NB4 (cell line): ENCODE results near the gene LILRA5.
"Not testable (repeated sequence)": the region's sequence is repeated elsewhere in the genome, so short reads cannot be mapped to it uniquely, and the experiment has no call there.

Source experiments
- DNase-seq: peaks from one replicate; pipeline ENCODE4 v3.0.0; 2010; ENCODE audit warnings: low read depth
- H3K4me3 ChIP-seq: one replicate; pipeline ENCODE4 v1.5.1; 2011; ENCODE audit warnings: mild to moderate bottlenecking, low read depth, low read length, moderate library complexity
- CTCF ChIP-seq: IDR thresholded peaks from one replicate; pipeline ENCODE4 v1.5.1; 2012; ENCODE audit warnings: low read depth, low read length
- MAX ChIP-seq: IDR thresholded peaks from 2 replicates; pipeline ENCODE4 v1.6.1; 2011; ENCODE audit warnings: low read depth, low read length
- MYC ChIP-seq: IDR thresholded peaks from 2 replicates; pipeline ENCODE4 v1.6.1; 2011; ENCODE audit warnings: low read depth, low read length
- POLR2A ChIP-seq: IDR thresholded peaks from 2 replicates; pipeline ENCODE4 v1.6.1; 2011; ENCODE audit warnings: mild to moderate bottlenecking; ENCODE audit not compliant: insufficient read length; ENCODE audit errors: extremely low read depth

Gene LILRA5

GRCh38 chr19:54294539-54294938 is 18.4 kb downstream of the LILRA5 start:
- TF ChIP-seq MYC (no peak), CTCF (no peak), MAX (no peak), POLR2A (no peak)
- H3K4me3 ChIP-seq, result no peak overlapping the region
- DNase-seq, result no peak

- not testable (repeated sequence) for H3K4me3 ChIP-seq, DNase-seq
Measured at GRCh38 chr19:54289160-54289559, 23.8 kb downstream of the LILRA5 start.

GRCh38 chr19:54287456-54287855 is 25.5 kb downstream of the LILRA5 start:
- DNase-seq, result no peak
- TF ChIP-seq MYC, result no peak
- no peak for TF ChIP-seq POLR2A
- no peak for TF ChIP-seq CTCF
- TF ChIP-seq MAX, result no peak

GRCh38 chr19:54286283-54286682 is 26.7 kb downstream of the LILRA5 start:
- not testable (repeated sequence) for H3K4me3 ChIP-seq, DNase-seq

More at GRCh38 chr19:54287456-54287855, 25.5 kb downstream of the LILRA5 start:
- H3K4me3 ChIP-seq, result no peak overlapping the region

GRCh38 chr19:54285427-54286056 is 27.4 kb downstream of the LILRA5 start:
- not testable (repeated sequence) for DNase-seq, H3K4me3 ChIP-seq

- no peak overlapping the region for H3K4me3 ChIP-seq
- no peak for TF ChIP-seq POLR2A
- no peak for TF ChIP-seq MYC
- DNase-seq, result peak; percentile 76
Measured at GRCh38 chr19:54282686-54283470, 30.1 kb downstream of the LILRA5 start.

- not testable (repeated sequence) for DNase-seq, H3K4me3 ChIP-seq
Measured at GRCh38 chr19:54281729-54282075, 31.3 kb downstream of the LILRA5 start.

- DNase-seq, result peak; percentile 59
- peak within 1 kb of the TSS; percentile 16 for H3K4me3 ChIP-seq
Measured at GRCh38 chr19:54281007-54281728, 31.8 kb downstream of the LILRA5 start, which contains the start of gene LILRB2. TSS of gene LILRB2 (minus strand) at chr19:54281110. CDS start at chr19:54280496, 614 bp downstream.

GRCh38 chr19:54280441-54280840 is 32.5 kb downstream of the LILRA5 start:
- peak overlapping the region; percentile 16 for H3K4me3 ChIP-seq
- peak; percentile 53 for DNase-seq

More at GRCh38 chr19:54281007-54281728, 31.8 kb downstream of the LILRA5 start, which contains the start of gene LILRB2:
- TF ChIP-seq MYC (no peak), CTCF (no peak), MAX (no peak), POLR2A (no peak)

GRCh38 chr19:54280025-54280424 is 32.9 kb downstream of the LILRA5 start:
- DNase-seq, H3K4me3 ChIP-seq: not testable (repeated sequence)
